ENCODE measurements around the gene MMP27.

DNA sequence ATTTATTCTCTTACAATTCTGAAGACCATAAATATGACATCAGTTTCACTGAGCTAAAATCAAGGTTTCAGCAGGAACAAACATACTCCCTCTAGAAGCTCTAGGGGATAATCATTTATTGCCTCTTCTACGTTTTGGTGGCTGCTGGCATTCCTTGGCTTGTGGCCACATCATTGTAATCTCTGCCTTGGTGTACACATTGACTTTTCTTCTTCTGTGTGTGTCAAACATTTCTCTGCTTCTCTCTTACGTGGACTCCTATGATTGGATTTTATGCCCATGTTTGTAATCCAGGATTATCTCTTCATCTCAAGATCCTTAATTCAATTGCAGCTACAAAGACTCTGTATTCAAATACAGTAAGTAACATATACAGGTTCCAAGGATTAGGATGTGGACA is 50.0 kb downstream of the MMP27 start:
- no peak for TF ChIP-seq POLR2A (IDR thresholded peaks at IDR 0.05)
- TF ChIP-seq, protein P1, sequence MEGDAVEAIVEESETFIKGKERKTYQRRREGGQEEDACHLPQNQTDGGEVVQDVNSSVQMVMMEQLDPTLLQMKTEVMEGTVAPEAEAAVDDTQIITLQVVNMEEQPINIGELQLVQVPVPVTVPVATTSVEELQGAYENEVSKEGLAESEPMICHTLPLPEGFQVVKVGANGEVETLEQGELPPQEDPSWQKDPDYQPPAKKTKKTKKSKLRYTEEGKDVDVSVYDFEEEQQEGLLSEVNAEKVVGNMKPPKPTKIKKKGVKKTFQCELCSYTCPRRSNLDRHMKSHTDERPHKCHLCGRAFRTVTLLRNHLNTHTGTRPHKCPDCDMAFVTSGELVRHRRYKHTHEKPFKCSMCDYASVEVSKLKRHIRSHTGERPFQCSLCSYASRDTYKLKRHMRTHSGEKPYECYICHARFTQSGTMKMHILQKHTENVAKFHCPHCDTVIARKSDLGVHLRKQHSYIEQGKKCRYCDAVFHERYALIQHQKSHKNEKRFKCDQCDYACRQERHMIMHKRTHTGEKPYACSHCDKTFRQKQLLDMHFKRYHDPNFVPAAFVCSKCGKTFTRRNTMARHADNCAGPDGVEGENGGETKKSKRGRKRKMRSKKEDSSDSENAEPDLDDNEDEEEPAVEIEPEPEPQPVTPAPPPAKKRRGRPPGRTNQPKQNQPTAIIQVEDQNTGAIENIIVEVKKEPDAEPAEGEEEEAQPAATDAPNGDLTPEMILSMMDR (IDR thresholded peaks at IDR 0.05) = no peak

Measured in lower leg skin (tissue), 3 donors.